ENCODE results near the gene TSFM. TPM values are rescaled to one million over a fixed set of nuclear protein-coding genes. Genes with fewer than 3 reads are reported as not detected.

The TSFM gene
- total RNA-seq, 1 donor from 2014 or later = 18.1 TPM

DNA sequence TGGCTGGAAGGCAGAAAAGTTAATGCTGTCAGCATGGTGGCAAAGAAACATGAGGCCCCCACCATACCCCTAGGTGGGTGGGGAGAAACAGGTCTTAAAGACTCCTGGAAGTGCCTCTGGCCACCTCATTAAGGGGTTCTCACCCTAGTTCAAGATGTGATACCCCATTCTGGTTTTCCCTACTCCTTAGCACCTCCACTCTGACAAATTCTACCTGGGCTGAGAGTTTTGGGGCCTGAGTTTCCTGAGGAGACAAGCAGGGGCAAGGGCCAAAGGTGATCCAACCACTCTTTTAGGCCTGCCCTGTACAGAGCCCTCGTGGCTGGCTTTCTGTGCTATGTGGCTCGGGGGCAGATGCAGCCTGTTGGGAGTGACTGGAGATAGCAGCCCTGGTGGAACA, 43.8 kb downstream of the TSFM start:
- H3K4me3 Mint-ChIP-seq = no peak overlapping the region
- Histone ChIP-seq H3K9ac (no peak overlapping the region), H3K9me3 (ENCODE audit: low read depth) (no peaks in the 10 kb centered on the region), H3K4me2 (no peak overlapping the region), H3K27ac (no peak overlapping the region), H3K4me1 (peaks cover under 1% of the 10 kb centered on the region), H3K79me2 (ENCODE audit: low read depth) (peaks cover 23% of the 10 kb centered on the region), H3K36me3 (no peaks in the 10 kb centered on the region), H2AFZ (replicated peaks) (no peak overlapping the region), H3F3A (ENCODE audit: low read depth) (no peaks in the 10 kb centered on the region), H3K4me3 (no peak overlapping the region), H3K27me3 (no peaks in the 10 kb centered on the region), H4K20me1 (ENCODE audit: low read depth) (peaks cover 53% of the 10 kb centered on the region)
- H3K9me3 Mint-ChIP-seq = no peaks in the 10 kb centered on the region
- TF ChIP-seq, protein P1, sequence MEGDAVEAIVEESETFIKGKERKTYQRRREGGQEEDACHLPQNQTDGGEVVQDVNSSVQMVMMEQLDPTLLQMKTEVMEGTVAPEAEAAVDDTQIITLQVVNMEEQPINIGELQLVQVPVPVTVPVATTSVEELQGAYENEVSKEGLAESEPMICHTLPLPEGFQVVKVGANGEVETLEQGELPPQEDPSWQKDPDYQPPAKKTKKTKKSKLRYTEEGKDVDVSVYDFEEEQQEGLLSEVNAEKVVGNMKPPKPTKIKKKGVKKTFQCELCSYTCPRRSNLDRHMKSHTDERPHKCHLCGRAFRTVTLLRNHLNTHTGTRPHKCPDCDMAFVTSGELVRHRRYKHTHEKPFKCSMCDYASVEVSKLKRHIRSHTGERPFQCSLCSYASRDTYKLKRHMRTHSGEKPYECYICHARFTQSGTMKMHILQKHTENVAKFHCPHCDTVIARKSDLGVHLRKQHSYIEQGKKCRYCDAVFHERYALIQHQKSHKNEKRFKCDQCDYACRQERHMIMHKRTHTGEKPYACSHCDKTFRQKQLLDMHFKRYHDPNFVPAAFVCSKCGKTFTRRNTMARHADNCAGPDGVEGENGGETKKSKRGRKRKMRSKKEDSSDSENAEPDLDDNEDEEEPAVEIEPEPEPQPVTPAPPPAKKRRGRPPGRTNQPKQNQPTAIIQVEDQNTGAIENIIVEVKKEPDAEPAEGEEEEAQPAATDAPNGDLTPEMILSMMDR (IDR thresholded peaks at IDR 0.05) = no peak
- TF ChIP-seq EZH2 (IDR thresholded peaks at IDR 0.05) (no peak), EZH2phosphoT487 (IDR thresholded peaks at IDR 0.05) (no peak)
- peaks cover 45% of the 10 kb centered on the region for H3K36me3 Mint-ChIP-seq
- no peak for DNase-seq (ENCODE audit: low spot score)
- H3K27ac Mint-ChIP-seq = no peak overlapping the region
- H3K4me1 Mint-ChIP-seq = peaks cover 4% of the 10 kb centered on the region
- H3K27me3 Mint-ChIP-seq (ENCODE audit: insufficient read depth, low read depth) = peaks cover 3% of the 10 kb centered on the region

DNA sequence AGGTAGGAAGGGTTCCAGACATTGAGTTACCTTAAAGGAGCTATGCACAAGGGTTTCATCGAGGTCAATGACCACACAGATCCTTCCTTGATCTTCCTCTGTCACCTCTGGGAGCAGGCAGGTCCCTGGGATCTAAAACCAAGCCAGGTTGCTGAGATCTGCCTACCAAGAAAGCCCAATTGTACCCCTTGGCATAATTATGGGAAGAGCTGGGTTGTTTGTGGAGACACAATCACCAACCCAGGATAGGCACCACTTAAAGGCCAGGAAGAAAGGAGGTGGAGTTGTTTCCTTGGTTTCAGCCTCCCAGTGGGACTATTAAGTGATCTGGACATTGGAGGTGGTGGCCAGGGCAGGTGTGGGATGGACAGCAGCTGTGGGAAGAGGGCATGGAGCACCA, 44.4 kb downstream of the TSFM start:
- Histone ChIP-seq H3K9me3 (ENCODE audit: low read depth) (no peaks in the 10 kb centered on the region), H2AFZ (replicated peaks) (no peak overlapping the region), H3F3A (ENCODE audit: low read depth) (peaks cover 5% of the 10 kb centered on the region), H4K20me1 (ENCODE audit: low read depth) (peaks cover 59% of the 10 kb centered on the region), H3K4me2 (no peak overlapping the region), H3K79me2 (ENCODE audit: low read depth) (peaks cover 28% of the 10 kb centered on the region), H3K36me3 (no peaks in the 10 kb centered on the region), H3K4me3 (no peak overlapping the region), H3K27me3 (no peaks in the 10 kb centered on the region), H3K4me1 (peaks cover 5% of the 10 kb centered on the region), H3K27ac (no peak overlapping the region), H3K9ac (no peak overlapping the region)
- no peak for DNase-seq (ENCODE audit: low spot score)
- peaks cover 44% of the 10 kb centered on the region for H3K36me3 Mint-ChIP-seq
- no peak for TF ChIP-seq EZH2phosphoT487 (IDR thresholded peaks at IDR 0.05)
- TF ChIP-seq, protein P1 (IDR thresholded peaks at IDR 0.05) = no peak
- TF ChIP-seq EZH2 (IDR thresholded peaks at IDR 0.05) = no peak
- H3K4me1 Mint-ChIP-seq = peaks cover 10% of the 10 kb centered on the region
- H3K27ac Mint-ChIP-seq = no peak overlapping the region
- H3K4me3 Mint-ChIP-seq = no peak overlapping the region
- peaks cover 6% of the 10 kb centered on the region for H3K27me3 Mint-ChIP-seq (ENCODE audit: insufficient read depth, low read depth)
- no peaks in the 10 kb centered on the region for H3K9me3 Mint-ChIP-seq

DNA sequence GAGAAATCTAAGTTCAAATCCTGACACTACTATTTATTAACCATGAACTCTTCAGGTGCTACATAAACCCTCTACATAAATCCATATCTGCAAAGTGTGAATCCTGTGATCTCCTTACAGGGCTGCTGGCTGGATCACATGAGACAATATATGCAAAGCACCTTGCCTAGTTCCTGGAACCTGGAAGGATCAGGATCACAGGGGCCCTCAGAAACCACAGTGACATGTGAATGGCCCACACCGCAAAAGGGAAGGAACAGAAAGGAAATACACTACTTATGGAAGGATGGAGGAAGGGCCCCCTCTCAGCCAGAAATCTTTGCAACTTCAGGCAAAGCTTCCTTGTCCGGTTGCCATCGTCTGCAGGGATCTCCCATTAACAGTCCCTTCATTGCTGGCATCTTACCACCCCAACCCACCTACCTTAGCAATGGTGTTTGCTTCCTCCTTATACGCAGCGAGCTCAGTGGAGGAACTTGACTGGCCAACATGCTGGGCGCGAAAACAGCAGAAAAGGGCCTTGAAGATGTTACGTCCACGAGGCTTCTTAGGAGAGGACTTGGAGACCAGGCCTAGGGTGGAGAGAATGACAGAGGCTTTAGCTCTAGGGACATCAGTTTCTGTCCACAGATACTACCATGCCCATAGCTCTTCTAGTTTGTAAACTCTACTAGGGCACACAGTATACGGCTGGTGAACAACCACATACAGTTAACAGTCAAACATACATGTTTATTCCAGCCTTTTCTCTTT, 46.6 kb downstream of the TSFM start:
- H3K79me2 ChIP-seq (ENCODE audit: low read depth) = peaks cover 49% of the 10 kb centered on the region
- Mint-ChIP-seq H3K27ac (no peak overlapping the region), H3K36me3 (peaks cover 26% of the 10 kb centered on the region), H3K27me3 (ENCODE audit: insufficient read depth, low read depth) (peaks cover 8% of the 10 kb centered on the region), H3K4me1 (peaks cover 30% of the 10 kb centered on the region), H3K9me3 (no peaks in the 10 kb centered on the region), H3K4me3 (no peak overlapping the region)
- no peaks in the 10 kb centered on the region for H3K36me3 ChIP-seq
- DNase-seq (ENCODE audit: low spot score) = no peak
- H3F3A ChIP-seq (ENCODE audit: low read depth) = peaks cover 28% of the 10 kb centered on the region
- H3K27me3 ChIP-seq = no peaks in the 10 kb centered on the region
- no peak overlapping the region for H3K4me3 ChIP-seq
- H3K4me2 ChIP-seq = no peak overlapping the region
- H4K20me1 ChIP-seq (ENCODE audit: low read depth) = peaks cover 79% of the 10 kb centered on the region
- peaks cover 27% of the 10 kb centered on the region for H3K4me1 ChIP-seq
- H3K9me3 ChIP-seq (ENCODE audit: low read depth) = no peaks in the 10 kb centered on the region
- no peak overlapping the region for H3K27ac ChIP-seq
- no peak overlapping the region for H3K9ac ChIP-seq
- H2AFZ ChIP-seq (replicated peaks) = no peak overlapping the region
- TF ChIP-seq EZH2phosphoT487 (IDR thresholded peaks at IDR 0.05) (no peak), EZH2 (IDR thresholded peaks at IDR 0.05) (no peak)
- TF ChIP-seq, protein P1 (IDR thresholded peaks at IDR 0.05) = no peak
